GM12878 (cell line): ENCODE data around the gene ABCA2. TPM values are rescaled to one million over a fixed set of nuclear protein-coding genes. Genes with fewer than 3 reads are reported as not detected.

Experiments used
- EZH2 ChIP-seq: IDR thresholded peaks from 2 replicates; pipeline ENCODE4 v1.6.1; 2012; ENCODE audit warnings: low read depth, mild to moderate bottlenecking, control low read depth, inconsistent platforms, low read length, borderline replicate concordance; ENCODE audit not compliant: control insufficient read depth
- PAX5 ChIP-seq: IDR thresholded peaks from 2 replicates; pipeline ENCODE4 v1.6.1; 2011; ENCODE audit warnings: low read depth, low read length, borderline replicate concordance
- RCOR1 ChIP-seq: conservative IDR thresholded peaks from 2 replicates; pipeline ENCODE4 v1.6.1; 2012; ENCODE audit warnings: low read depth, low read length, improper control_type of control experiment
- SIN3A ChIP-seq: IDR thresholded peaks from 2 replicates; pipeline ENCODE4 v1.6.1; 2012; ENCODE audit warnings: low read depth, low read length, improper control_type of control experiment
- TAF1 ChIP-seq: IDR thresholded peaks from 2 replicates; pipeline ENCODE4 v1.6.1; 2011; ENCODE audit warnings: mild to moderate bottlenecking, low read depth, low read length, borderline replicate concordance
- polyA plus RNA-seq, 11 experiments: library from polyadenylated mRNA; depleted of rRNA in 4 of 11; unstranded in 6 of 11; stranded (reverse) in 5 of 11; fragments of >200 nt; fragmentation: Nextera tagmentation in 4 of 11; fragmentation: Illumina TruSeq in 1 of 11; extraction: Ambion mirVana in 4 of 11; extraction: Trizol in 1 of 11; gene quantifications; 1 replicate in 1 of 11; 2 replicates in 10 of 11; pipeline versions ENCODE4 v1.2.1 to v1.2.3, GENCODE V29; 2011 to 2016; ENCODE audit warnings: inconsistent platforms in 2 of 11, missing spikeins in 2 of 11, low read depth in 1 of 11
- total RNA-seq, 4 experiments: library from RNA; depleted of rRNA in 3 of 4; stranded (reverse); fragments of >200 nt in 3 of 4; fragmentation: Illumina TruSeq in 1 of 4; extraction: Trizol in 1 of 4; gene quantifications; 2 replicates each; pipeline versions ENCODE4 v1.2.1 to v1.2.3, GENCODE V29; 2013 to 2021
- TF ChIP-seq, protein P1 (sequence below): IDR thresholded peaks from 2 replicates; pipeline ENCODE4 v1.6.1; 2012; ENCODE audit warnings: mild to moderate bottlenecking, low read depth, low read length

Gene ABCA2
- total and polyA plus RNA-seq, 10 of the 15 experiments (the other 5 are each of a cell fraction or from before 2014, with no cell fraction given): 0.13 to 2.6 (median 0.71) TPM; not detected in 2

DNA sequence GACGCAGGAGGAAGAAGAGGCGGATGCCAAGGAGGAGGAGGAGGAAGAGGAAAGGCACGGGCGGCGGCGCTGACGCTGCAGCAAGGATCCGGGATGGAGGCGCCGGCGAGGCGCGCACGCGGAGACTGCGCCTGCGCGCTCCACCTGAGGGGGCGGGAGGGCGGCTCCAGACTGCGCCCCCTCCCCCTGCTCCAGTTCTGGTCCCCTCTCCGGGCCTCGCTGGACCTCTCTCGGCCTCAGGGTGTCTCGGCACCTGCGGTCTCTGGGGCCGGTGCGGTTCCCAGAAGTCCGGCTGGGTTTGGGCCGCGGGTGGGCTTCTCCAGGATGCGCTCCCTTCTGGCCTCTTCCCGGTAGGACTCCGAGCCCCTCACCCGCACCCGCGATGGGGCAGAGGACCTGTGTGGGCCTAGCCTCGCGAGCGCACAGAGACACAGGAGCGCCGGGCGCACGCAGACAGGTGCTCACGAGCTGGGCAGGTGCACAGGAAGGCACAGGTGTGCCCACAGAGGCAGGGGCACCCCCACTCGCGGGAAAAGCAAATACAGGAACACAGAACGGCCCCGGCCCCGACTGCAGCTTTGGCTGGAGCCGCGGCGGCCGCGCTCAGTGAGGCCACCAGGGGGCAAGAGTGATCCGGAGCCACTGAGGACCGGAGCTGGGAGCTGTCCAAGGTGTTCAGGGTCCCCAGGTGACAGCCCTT is 18.2 kb upstream of the ABCA2 start, which contains the start of gene NPDC1 (continued):
- no peak for TF ChIP-seq TAF1
- peak; percentile 37; the same call in 1 of the 2 replicates for TF ChIP-seq PAX5
- TF ChIP-seq SIN3A: peak; percentile 83; the same call in 1 of the 2 replicates
- peak; percentile 68; the same call in 1 of the 2 replicates for TF ChIP-seq EZH2
- TF ChIP-seq, protein P1, sequence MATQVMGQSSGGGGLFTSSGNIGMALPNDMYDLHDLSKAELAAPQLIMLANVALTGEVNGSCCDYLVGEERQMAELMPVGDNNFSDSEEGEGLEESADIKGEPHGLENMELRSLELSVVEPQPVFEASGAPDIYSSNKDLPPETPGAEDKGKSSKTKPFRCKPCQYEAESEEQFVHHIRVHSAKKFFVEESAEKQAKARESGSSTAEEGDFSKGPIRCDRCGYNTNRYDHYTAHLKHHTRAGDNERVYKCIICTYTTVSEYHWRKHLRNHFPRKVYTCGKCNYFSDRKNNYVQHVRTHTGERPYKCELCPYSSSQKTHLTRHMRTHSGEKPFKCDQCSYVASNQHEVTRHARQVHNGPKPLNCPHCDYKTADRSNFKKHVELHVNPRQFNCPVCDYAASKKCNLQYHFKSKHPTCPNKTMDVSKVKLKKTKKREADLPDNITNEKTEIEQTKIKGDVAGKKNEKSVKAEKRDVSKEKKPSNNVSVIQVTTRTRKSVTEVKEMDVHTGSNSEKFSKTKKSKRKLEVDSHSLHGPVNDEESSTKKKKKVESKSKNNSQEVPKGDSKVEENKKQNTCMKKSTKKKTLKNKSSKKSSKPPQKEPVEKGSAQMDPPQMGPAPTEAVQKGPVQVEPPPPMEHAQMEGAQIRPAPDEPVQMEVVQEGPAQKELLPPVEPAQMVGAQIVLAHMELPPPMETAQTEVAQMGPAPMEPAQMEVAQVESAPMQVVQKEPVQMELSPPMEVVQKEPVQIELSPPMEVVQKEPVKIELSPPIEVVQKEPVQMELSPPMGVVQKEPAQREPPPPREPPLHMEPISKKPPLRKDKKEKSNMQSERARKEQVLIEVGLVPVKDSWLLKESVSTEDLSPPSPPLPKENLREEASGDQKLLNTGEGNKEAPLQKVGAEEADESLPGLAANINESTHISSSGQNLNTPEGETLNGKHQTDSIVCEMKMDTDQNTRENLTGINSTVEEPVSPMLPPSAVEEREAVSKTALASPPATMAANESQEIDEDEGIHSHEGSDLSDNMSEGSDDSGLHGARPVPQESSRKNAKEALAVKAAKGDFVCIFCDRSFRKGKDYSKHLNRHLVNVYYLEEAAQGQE: peak; percentile 98
- TF ChIP-seq RCOR1: 0 out of 2 replicates have a peak, but pooled peaks have one; percentile 75
